Regular cardiac myocyte (primary cell): ENCODE measurements around the gene SMARCA4. TPM values are rescaled to one million over a fixed set of nuclear protein-coding genes. Genes with fewer than 3 reads are reported as not detected.

Source experiments
- total RNA-seq: library from RNA; depleted of rRNA; stranded (reverse); fragments of >200 nt; gene quantifications from 2 replicates; pipeline ENCODE4 v1.2.3, GENCODE V29; 2014

The SMARCA4 gene
- 36.4 and 75.9 TPM in 2 replicates for total RNA-seq

GRCh38 chr19:10960314-10961072, at the start of gene SMARCA4:
TSS of gene SMARCA4 (plus strand) at chr19:10961030. CDS start at chr19:10984152, 23,122 bp downstream.

DNA sequence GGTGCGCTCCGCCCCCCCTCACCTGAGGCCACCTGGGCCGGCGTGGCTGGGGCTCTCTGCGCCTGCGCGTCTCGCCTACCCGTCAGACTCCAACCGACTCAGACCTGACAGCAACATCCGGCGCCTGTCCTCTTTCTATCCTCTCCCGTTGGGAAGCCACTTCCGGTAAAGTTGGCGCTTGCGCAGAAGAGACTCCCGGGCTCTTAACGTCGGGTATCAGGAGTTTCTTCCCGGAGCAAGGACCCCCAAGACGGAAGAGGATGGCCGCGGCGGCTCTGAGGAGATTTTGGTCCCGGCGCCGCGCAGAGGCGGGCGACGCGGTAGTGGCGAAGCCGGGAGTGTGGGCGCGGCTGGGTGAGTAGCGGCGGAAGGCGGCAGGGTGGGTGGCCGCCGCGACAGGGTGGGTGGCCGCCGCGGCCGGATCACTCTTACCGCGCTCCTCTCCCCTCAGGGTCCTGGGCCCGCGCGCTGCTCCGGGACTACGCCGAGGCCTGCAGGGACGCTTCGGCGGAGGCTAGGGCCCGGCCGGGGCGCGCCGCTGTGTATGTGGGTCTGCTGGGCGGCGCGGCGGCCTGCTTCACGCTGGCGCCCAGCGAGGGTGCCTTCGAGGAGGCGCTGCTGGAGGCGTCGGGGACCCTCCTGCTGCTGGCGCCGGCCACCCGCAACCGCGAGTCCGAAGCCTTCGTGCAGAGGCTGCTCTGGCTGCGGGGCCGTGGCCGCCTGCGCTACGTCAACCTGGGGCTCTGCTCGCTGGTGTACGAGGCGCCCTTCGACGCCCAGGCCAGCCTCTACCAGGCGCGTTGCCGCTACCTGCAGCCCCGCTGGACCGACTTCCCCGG, 32.0 kb upstream of the SMARCA4 start, which contains the start of the genes TIMM29 and YIPF2:
TSS of gene TIMM29 (plus strand) at position 249 of the 839 bp plus-strand sequence. CDS start at position 261, 12 bp downstream.
TSS of gene YIPF2 (minus strand) at position 77 of the 839 bp plus-strand sequence. CDS start 229 bp downstream, outside the sequence.

GRCh38 chr19:11089254-11090013, 128.6 kb downstream of the SMARCA4 start, which contains the start of gene LDLR:
TSS of gene LDLR (plus strand) at chr19:11089463. CDS start at chr19:11089549, 86 bp downstream.

Other genes starting within 250 kb of the SMARCA4 start
- gene DNM2, start 243.0 kb upstream of the SMARCA4 start, total RNA-seq = 78.6 and 91.4 TPM in 2 replicates
- gene TMED1, start 124.8 kb upstream of the SMARCA4 start, total RNA-seq = 55.4 and 61.4 TPM in 2 replicates
- gene C19orf38, start 112.6 kb upstream of the SMARCA4 start, total RNA-seq = 0.58 and 2.3 TPM in 2 replicates
- gene CARM1, start 89.5 kb upstream of the SMARCA4 start, total RNA-seq = 13.0 and 28.0 TPM in 2 replicates
- gene YIPF2, start 32.4 kb upstream of the SMARCA4 start, total RNA-seq = 145 and 146 TPM in 2 replicates
- 29.3 and 41.4 TPM in 2 replicates for gene TIMM29, start 32.2 kb upstream of the SMARCA4 start, total RNA-seq
- gene LDLR, start 128.4 kb downstream of the SMARCA4 start, total RNA-seq = 71.0 and 91.4 TPM in 2 replicates
- gene SPC24, start 194.8 kb downstream of the SMARCA4 start, total RNA-seq = 9.6 and 104 TPM in 2 replicates
- gene KANK2, start 236.5 kb downstream of the SMARCA4 start, total RNA-seq = 171 and 274 TPM in 2 replicates